NCI-H82 (cell line): ENCODE results near the gene NEDD4L.
"Not testable (repeated sequence)": the region's sequence is repeated elsewhere in the genome, so short reads cannot be mapped to it uniquely, and the experiment has no call there.

ENCODE experiments used
- DNase-seq: peaks from one replicate; lab custom pipeline; 2025; lab: John Stamatoyannopoulos, UW

The NEDD4L gene

DNA sequence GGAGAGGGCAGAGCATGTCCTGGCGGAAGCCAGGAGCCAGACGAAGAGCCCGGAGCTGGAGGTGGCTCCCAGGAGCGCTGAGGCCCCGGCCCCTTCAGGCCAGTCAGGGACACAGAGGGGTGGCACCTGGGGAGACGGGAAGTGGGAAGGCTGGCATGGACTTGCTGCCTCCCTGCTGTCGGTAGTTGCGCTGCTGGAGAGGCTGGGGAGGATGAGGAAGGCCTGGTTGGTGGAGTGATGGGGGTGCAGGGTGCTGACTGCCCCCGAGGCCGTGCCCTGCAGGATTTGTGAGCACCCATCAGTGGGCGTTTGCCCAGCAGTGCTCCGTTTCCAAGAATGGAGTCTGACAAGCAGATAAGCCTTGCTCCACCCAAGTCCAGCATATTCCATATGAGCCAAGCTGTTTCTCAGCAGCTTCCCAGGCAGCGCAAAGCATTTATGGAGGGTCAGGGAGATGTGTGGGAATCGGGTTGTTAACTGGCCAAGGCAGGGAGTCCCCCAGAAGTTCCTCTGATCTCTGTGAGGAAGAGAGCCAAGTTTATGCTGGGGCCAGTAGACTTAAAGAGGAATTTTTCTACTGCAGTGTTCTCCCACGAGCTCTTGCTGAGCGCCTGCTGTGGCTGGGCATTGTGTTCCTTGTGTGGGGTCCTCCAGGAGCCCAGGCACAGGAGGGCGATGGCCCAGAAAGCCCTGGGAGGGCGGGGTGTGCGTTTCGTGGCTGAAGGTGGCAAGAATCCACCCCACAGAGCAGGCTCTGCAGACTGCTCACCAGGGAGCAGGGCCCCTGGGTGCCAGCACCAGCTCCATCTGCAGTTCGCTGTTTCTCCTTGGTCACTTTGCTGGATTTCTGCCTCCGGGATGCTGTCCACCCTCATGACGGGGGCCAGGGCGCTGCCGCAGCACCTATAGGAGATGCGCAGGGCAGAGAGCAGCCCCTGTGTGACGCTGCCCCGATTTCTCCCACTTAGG is 334.7 kb downstream of the NEDD4L start:
- DNase-seq: no peak

- no peak for DNase-seq
Observed at GRCh38 chr18:58379443-58379842, 335.4 kb downstream of the NEDD4L start.

- not testable (repeated sequence) for DNase-seq
Observed at GRCh38 chr18:58380113-58380512, 336.1 kb downstream of the NEDD4L start.

DNA sequence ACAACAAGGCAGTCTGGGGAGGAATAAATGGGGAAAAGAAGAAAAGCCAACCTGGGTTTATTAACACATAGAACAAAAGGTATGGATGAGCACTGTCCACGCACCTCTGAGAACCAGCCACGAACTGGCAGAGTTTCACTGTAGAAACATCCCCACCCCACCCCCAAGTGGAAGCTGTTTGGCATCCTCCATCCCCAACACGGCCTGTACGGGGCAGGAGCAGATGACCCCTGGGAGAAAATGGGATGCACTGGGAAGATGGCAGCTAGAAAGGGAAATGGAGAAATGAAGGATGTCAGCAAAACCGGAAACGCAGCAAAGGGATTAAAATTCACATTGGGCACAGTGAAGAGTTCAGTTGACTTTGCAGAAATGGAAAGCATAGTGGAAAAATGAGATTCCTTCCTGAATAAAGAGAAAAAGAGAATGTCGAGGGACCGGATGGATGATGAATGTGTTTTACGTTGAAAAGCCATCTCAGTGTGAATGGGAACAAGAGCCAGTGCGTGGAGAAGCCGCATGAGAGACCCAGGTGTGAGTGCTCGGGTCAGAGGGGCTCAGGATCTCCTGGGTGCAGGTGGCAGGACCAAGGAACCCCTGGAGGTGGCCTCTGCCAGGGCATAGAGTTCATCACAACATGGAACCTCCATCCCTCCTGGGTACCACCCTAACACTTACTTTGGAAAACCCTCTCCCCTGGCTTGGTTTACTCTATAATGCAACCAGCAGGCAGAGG is 337.8 kb downstream of the NEDD4L start:
- no peak for DNase-seq

DNA sequence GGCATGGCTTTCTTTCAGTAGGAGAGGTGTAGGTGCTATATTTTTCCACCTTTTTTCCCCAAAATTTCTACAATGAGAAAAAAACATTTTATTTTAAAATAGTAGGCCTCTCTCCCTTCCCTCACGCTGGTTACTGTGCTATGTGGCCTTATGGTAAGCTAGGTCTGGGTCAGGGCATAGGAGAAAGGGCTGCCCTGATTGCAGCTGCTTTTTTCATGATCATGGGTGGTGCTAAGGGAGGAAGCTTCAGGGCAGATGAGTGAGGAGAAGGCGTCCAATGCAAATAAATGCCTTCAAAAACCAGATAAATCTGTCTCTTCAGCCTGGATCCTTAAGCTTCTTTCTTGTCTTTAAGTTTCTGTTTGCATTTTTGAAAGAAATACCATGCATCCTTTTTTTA is 338.4 kb downstream of the NEDD4L start:
- no peak for DNase-seq

DNA sequence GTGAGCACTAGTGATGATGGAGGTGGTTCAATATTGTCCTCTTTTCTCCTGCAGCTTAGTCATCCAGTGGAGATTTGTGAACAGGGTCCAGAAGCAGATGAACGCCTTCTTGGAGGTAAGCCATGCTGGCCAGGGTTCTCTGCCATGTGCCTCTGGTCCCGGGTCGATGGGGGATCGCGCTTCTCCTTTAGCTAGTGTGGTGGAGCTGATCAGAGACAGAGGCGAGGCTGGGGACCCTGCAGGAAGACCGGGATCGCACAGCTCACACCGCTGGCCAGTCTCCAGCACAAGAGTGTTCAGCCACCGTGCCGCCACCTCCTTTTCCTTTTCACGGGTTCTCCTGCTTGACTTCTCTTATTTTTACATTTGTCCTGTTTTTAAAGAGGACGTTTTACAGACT is 341.4 kb downstream of the NEDD4L start:
- no peak for DNase-seq

DNA sequence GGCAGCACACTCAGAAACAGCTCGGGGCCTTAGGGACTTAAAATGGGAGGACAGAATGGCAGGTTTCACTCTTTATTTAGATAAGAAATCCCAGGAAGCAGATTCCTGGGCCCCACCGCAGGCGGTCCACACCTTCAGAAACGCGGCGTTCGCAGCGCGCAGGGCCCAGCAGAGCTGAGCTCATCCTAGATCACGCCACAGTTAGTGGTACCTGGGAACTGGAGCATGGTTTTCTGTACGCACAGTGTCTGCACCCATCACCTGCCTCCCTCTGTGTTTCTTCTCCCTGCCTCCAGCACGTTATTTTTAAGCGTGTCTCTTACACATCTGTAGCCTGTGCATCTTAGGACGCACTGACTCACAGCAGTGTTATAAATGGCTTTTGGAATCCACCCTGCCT is 342.8 kb downstream of the NEDD4L start:
- DNase-seq: no peak

- DNase-seq: no peak
Observed at GRCh38 chr18:58387716-58388115, 343.7 kb downstream of the NEDD4L start.

GRCh38 chr18:58388736-58389135 is 344.7 kb downstream of the NEDD4L start:
- no peak for DNase-seq

- no peak for DNase-seq
Observed at GRCh38 chr18:58389745-58390144, 345.7 kb downstream of the NEDD4L start.

- peak; percentile 67 for DNase-seq
Observed at GRCh38 chr18:58390399-58390798, 346.4 kb downstream of the NEDD4L start.

DNA sequence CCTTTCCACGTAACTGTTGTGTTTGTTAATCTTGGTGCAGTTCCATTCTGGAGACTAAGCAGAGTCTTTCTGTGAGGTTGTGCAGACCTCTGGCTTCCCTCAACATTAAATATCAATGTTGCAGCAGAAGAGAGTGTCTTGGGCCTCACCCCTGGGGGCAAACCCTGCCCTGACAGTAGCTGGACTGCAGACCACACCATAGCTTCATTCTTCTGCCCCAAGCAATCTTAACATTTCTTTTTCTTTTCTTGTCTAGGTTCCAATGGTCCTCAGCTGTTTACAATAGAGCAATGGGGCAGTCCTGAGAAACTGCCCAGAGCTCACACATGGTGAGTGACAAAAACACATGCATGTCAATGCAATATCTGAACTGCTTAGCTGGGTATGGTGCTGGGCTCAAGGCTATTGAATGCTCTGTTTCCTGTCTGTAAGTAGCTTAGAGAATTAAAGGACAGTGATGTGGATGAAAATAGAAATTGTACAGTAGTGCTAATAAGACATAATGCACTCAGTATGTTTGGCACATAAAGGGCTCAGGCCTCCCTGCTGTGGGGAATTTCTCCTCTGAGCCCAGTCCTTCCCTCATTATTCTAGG is 347.3 kb downstream of the NEDD4L start:
- no peak for DNase-seq

DNA sequence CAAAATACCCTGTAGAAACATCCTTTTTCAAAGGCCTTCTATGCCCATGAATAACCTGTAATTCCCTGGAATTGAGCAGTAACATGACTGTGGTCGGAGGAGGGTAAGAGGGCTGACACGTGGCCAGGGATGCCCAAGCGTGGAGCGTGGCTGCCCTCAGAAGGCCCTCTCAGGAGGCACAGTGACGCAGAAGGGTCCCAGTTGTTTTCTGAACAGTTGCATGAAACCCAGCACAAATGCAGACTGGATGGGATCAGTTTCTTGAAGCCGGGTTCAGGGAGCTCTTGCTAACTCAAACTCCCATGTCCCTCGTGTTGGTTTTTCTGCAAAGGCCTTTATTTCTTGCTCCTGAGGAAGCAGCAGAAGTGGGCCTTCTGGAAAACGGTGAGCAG is 347.9 kb downstream of the NEDD4L start:
- DNase-seq: no peak

GRCh38 chr18:58392324-58393000 is 348.4 kb downstream of the NEDD4L start:
- DNase-seq: no peak

GRCh38 chr18:58393295-58393694 is 349.3 kb downstream of the NEDD4L start:
- DNase-seq: no peak

- no peak for DNase-seq
Observed at GRCh38 chr18:58394046-58394445, 350.0 kb downstream of the NEDD4L start.

DNA sequence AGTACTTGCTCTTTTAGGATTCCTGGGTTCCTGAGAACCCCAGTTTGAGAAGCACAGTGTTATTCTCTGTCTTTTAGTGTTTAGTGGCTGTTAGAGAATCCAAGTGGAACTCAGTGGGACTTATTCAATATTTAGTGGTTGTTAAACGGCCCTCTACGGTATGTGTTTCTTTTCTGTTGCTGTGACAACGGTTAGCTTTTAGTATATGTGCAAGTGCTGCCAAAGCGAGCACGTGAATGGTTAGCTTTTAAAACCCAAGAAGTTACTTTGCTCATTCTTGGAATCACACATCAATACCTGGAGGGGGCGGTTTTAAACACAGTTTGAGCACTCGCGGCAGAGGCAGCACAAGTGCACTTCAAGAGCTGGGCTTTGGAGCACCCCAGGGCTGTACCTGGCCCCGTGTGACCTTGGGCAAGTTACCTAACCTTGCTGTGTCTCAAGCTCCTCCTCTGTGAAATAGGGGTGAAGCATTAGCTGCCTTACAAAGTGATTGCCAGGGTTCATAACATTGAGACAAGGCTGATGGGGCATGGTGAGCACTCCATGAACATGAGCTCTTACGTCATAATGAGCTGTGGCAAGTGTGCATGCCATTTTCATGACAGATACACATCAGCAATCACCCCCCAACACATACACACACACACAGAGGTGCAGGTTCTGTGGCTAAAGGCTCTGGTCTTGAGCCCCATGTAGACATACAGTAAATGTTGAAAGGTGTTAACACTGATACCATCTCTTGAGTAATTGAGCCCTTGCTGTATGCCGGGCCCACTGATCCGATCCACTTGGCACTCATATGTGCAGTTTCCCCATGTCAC is 350.8 kb downstream of the NEDD4L start:
- no peak for DNase-seq

DNA sequence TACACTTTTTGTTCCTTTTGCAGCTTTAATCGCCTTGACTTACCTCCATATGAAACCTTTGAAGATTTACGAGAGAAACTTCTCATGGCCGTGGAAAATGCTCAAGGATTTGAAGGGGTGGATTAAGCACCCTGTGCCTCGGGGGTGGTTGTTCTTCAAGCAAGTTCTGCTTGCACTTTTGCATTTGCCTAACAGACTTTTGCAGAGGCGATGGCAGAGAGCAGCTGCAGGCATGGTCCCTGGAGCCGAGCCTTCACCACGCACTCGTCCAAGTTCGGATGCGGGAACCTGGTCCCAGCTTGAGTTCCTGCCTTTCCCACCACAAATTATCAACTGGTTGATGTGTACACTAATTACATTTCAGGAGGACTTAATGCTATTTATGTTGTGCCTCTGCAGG is 352.1 kb downstream of the NEDD4L start:
- DNase-seq: peak; percentile 32

DNA sequence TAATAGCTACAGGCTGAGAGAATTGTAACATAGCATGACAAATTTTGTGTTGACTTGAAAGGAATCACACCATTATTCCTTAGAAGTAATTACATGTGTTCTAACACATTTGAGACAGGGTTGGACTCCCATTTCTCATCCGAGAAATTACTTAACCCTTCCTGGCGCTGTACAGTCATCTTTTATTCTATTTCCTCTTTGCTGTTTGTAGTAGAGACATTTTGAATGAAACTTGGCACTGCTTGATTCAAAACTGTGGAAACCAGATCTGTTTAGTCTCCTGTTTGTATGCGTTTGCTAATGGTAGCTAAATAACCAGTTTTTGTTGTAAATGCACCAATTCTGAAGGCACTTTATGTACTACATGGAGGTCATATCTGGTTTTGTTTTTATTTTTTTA is 352.9 kb downstream of the NEDD4L start:
- no peak for DNase-seq

DNA sequence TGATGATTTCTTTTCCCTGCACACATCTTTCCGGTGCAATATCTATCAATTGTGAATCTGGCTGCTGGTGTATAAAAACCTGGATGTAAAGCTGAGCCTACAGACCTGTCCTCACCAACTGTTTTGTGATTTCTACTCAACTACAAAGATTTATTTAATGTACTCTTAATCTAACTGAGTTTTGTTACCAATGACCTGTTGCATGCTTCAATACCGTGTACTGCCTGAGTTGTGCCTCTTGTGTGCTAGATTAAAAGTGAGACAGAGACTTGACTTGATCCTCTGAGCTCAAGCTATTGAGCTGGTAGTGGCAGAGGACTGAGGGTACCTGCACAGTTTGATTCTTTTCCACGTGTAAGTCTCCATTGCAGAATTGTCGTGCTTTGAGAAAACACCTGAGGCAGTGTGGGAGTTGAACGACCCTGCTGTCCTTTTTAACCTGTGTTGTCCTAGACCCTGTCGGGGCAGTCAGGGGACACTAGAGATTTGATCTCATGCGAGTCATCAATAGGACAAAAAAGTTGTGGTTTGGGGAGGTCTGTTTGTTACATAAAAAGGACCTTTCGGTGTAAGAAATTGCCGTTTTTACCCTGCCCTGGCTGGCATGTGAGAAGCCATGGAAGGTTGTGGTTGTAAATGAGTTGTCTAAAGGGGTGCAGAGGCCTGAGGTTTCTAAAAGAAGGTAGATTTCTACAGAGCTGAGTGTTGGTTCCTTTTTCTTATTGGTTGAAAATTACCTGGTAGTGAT is 353.5 kb downstream of the NEDD4L start:
- no peak for DNase-seq
